HepG2 (cell line): Measurements from ENCODE around the gene PPP1R9B. TPM values are rescaled to one million over a fixed set of nuclear protein-coding genes. Genes with fewer than 3 reads are reported as not detected.

ENCODE experiments used
- ATF2 ChIP-seq: sonication (generic); formaldehyde crosslinking; IDR thresholded peaks from 2 replicates; pipeline ENCODE4 v1.4.0; 2020; ENCODE audit warnings: missing genetic modification reagents
- CBX5 ChIP-seq: sonication (generic); formaldehyde crosslinking; IDR thresholded peaks from 2 replicates; pipeline ENCODE4 v1.4.0; 2020; ENCODE audit warnings: missing genetic modification reagents, borderline replicate concordance
- GRHL1 ChIP-seq: sonication (generic); formaldehyde crosslinking; conservative IDR thresholded peaks from 2 replicates; pipeline ENCODE4 v1.8.0; 2022; ENCODE audit warnings: missing genetic modification reagents
- HES4 ChIP-seq: sonication (generic); formaldehyde crosslinking; IDR thresholded peaks from 2 replicates; pipeline ENCODE4 v1.9.0; 2021; ENCODE audit warnings: mild to moderate bottlenecking, missing genetic modification reagents, borderline replicate concordance
- MEIS2 ChIP-seq: sonication (generic); formaldehyde crosslinking; IDR thresholded peaks from 2 replicates; pipeline ENCODE4 v1.9.0; 2021; ENCODE audit warnings: mild to moderate bottlenecking, missing genetic modification reagents
- MLLT10 ChIP-seq: sonication (generic); formaldehyde crosslinking; IDR thresholded peaks from 2 replicates; pipeline ENCODE4 v1.4.0; 2020; ENCODE audit warnings: missing genetic modification reagents
- MTA1 ChIP-seq: sonication (generic); formaldehyde crosslinking; IDR thresholded peaks from 2 replicates; pipeline ENCODE4 v1.4.0; 2020; ENCODE audit warnings: missing genetic modification reagents, mild to moderate bottlenecking, borderline replicate concordance
- POLR2AphosphoS5 ChIP-seq: IDR thresholded peaks from 2 replicates; pipeline ENCODE4 v1.6.1; 2012; ENCODE audit warnings: low read depth, low read length
- SMARCE1 ChIP-seq: fragments of 450-650 bp; IDR thresholded peaks from 2 replicates; pipeline ENCODE4 v1.6.1; 2017; ENCODE audit warnings: borderline replicate concordance
- SRSF9 ChIP-seq: fragments of 200-400 bp; formaldehyde crosslinking; IDR thresholded peaks from 2 replicates; pipeline ENCODE4 v1.6.1; 2018; ENCODE audit warnings: borderline replicate concordance, mild to moderate bottlenecking, low read depth, low read length; ENCODE audit not compliant: insufficient read depth, poor library complexity, severe bottlenecking
- STAT5B ChIP-seq: sonication (generic); formaldehyde crosslinking; IDR thresholded peaks from 2 replicates; pipeline ENCODE4 v1.4.0; 2020; ENCODE audit warnings: missing genetic modification reagents
- TFE3 ChIP-seq: IDR thresholded peaks from 2 replicates; pipeline ENCODE4 v1.6.1; 2016
- ZNF318 ChIP-seq: sonication (generic); formaldehyde crosslinking; IDR thresholded peaks from 2 replicates; pipeline ENCODE4 v1.4.0; 2020; ENCODE audit warnings: mild to moderate bottlenecking, missing genetic modification reagents
- ZNF343 ChIP-seq: sonication (generic); formaldehyde crosslinking; IDR thresholded peaks from 2 replicates; pipeline ENCODE4 v1.4.0; 2020; ENCODE audit warnings: mild to moderate bottlenecking, missing genetic modification reagents
- ZNF496 ChIP-seq: sonication (generic); formaldehyde crosslinking; IDR thresholded peaks from 2 replicates; pipeline ENCODE4 v1.8.1; 2023; ENCODE audit warnings: mild to moderate bottlenecking, moderate library complexity, missing genetic modification reagents; ENCODE audit not compliant: insufficient replicate concordance
- polyA plus RNA-seq, 8 experiments: library from polyadenylated mRNA; depleted of rRNA in 3 of 8; stranded (reverse) in 7 of 8; unstranded in 1 of 8; fragments of >200 nt; fragmentation: Illumina TruSeq in 4 of 8; extraction: Trizol in 4 of 8; gene quantifications; 2 replicates each; pipeline versions ENCODE4 v1.2.1 to v1.2.3, GENCODE V29; 2011 to 2016; ENCODE audit warnings: low read depth in 4 of 8, missing spikeins in 1 of 8, mixed read lengths in 1 of 8; ENCODE audit not compliant: insufficient read depth in 1 of 8
- total RNA-seq, 5 experiments: library from RNA; depleted of rRNA; stranded (reverse); fragments of >200 nt; fragmentation: Illumina TruSeq; extraction: Trizol; gene quantifications; 2 replicates each; pipeline ENCODE4 v1.2.3, GENCODE V29; 2016; ENCODE audit warnings: low read depth in 1 of 5

Gene PPP1R9B
- total and polyA plus RNA-seq, 2 of the 13 experiments (the other 11 are each of a cell fraction or from before 2014, with no cell fraction given): 9.4 to 15.8 TPM

GRCh38 chr17:50139950-50140885, 10.3 kb downstream of the PPP1R9B start (continued):
- TF ChIP-seq TFE3 (CRISPR knock-in tag) (peak; percentile 39; the same call in 1 of the 2 replicates), ATF2 (CRISPR knock-in tag) (no peak), MTA1 (no peak), STAT5B (CRISPR knock-in tag) (no peak), ZNF343 (CRISPR knock-in tag) (no peak), POLR2AphosphoS5 (no peak), GRHL1 (no peak), ZNF496 (CRISPR knock-in tag) (no peak), CBX5 (CRISPR knock-in tag) (no peak), SRSF9 (no peak), ZNF318 (CRISPR knock-in tag) (no peak), SMARCE1 (no peak), HES4 (no peak), MLLT10 (CRISPR knock-in tag) (no peak), MEIS2 (CRISPR knock-in tag) (no peak)
